ENCODE results near the gene ZNF740. TPM values are rescaled to one million over a fixed set of nuclear protein-coding genes. Genes with fewer than 3 reads are reported as not detected.

The ZNF740 gene
- total and polyA plus RNA-seq, 2 of the 8 experiments (the other 6 are each of a cell fraction or from before 2014, with no cell fraction given), result 8.2 to 40.0 TPM

DNA sequence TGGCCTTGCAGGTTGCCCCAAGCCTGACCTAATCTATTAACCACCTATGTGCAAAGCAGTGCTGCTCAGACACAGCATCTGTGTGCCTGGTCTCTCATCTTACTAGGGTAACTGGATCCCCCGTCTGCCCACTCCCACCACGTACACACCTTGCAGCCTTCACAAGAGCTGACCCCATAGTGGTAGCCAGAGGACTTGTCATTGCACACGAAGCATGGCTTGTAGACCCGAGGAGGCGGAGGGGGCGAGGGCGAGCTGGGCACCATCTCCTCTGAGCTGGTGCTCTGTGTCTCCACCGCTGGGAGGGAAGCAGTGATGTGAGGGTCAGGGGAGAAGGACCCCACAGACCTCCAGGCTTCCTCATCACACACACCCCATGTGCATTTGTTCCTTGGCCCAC lies 35.0 kb downstream of the ZNF740 start:
- no peak for DNase-seq (ENCODE audit: low read depth in 1 of 2, low spot score in 2 of 2)
- Histone ChIP-seq H3K36me3 (ENCODE audit: control insufficient read depth in 2 of 4, insufficient read depth in 4 of 4, low read length in 3 of 4) (peaks cover 20 to 42% (median 30%) of the 10 kb centered on the region in 4 experiments), H3K79me1 (ENCODE audit: low read depth, low read length) (peaks cover 17% of the 10 kb centered on the region), H2BK20ac (ENCODE audit: low read length) (peak overlapping the region; percentile 68), H2BK12ac (ENCODE audit: low read depth, low read length) (peak overlapping the region; percentile 100), H3K9me3 (ENCODE audit: insufficient read depth in 2 of 2, low read depth in 1 of 2, low read length in 1 of 2) (no peaks in the 10 kb centered on the region), H2BK15ac (ENCODE audit: low read length) (peak overlapping the region; percentile 95), H4K20me1 (replicated peaks in 1 of 2; ENCODE audit: control insufficient read depth in 1 of 2, insufficient read depth in 2 of 2, low read length in 2 of 2) (peaks cover 2 to 7% of the 10 kb centered on the region in 2 experiments), H2BK5ac (ENCODE audit: low read depth, low read length) (peak overlapping the region; percentile 98), H3K4ac (replicated peaks; ENCODE audit: insufficient read length, low read depth, low read length) (peak overlapping the region; percentile 61), H3K4me3 (ENCODE audit: extremely low read depth in 1 of 4, insufficient read depth in 2 of 4, low read depth in 3 of 4, low read length in 4 of 4) (no peak overlapping the region), H3K79me2 (ENCODE audit: control insufficient read depth in 1 of 2, insufficient read depth in 2 of 2, low read length in 2 of 2) (peaks cover 16 to 36% of the 10 kb centered on the region in 2 experiments), H3K14ac (ENCODE audit: insufficient read length) (no peak overlapping the region), H3K56ac (replicated peaks; ENCODE audit: insufficient read length, low read depth, low read length) (no peak overlapping the region), H2AK5ac (ENCODE audit: low read depth, low read length) (peak overlapping the region; percentile 95; the same call in 1 of the 2 replicates), H3K23ac (ENCODE audit: insufficient read length) (no peak overlapping the region), H3K4me1 (replicated peaks in 1 of 4; ENCODE audit: control insufficient read depth in 3 of 4, insufficient read depth in 4 of 4, low read length in 3 of 4) (peaks cover 21 to 52% (median 39%) of the 10 kb centered on the region in 4 experiments), H3K18ac (ENCODE audit: extremely low read depth, low read length) (peak overlapping the region; percentile 92; the same call in 1 of the 2 replicates), H3K27me3 (replicated peaks in 1 of 4; ENCODE audit: control insufficient read depth in 3 of 4, extremely low read depth in 1 of 4, insufficient read depth in 3 of 4, low read length in 3 of 4) (peaks cover 0 to 3% (median 0%) of the 10 kb centered on the region in 4 experiments; a peak in 1 of 7 replicates), H3K9ac (replicated peaks in 1 of 4; ENCODE audit: extremely low read depth in 1 of 4, low read depth in 3 of 4, low read length in 3 of 4) (no peak overlapping the region), H3K27ac (ENCODE audit: low read depth, low read length) (peak overlapping the region; percentile 9; the same call in 1 of the 2 replicates), H3K23me2 (ENCODE audit: low read depth, low read length) (peaks cover 20% of the 10 kb centered on the region), H3K4me2 (ENCODE audit: insufficient read depth in 1 of 2, low read depth in 2 of 2, low read length in 2 of 2) (peak overlapping the region; percentile 9 to 16; a peak in 2 of 4 replicates), H2AFZ (ENCODE audit: low read length) (no peak overlapping the region), H4K8ac (ENCODE audit: extremely low read depth, insufficient read depth, low read length) (no peak overlapping the region; the same call in 1 of the 2 replicates), H4K91ac (replicated peaks; ENCODE audit: insufficient read length, low read length) (peak overlapping the region; percentile 91), H4K5ac (ENCODE audit: insufficient read length, low read depth, low read length) (peak overlapping the region; percentile 16), H2BK120ac (replicated peaks; ENCODE audit: low read depth, low read length) (peak overlapping the region; percentile 58)
- ChIA-PET POLR2A (ENCODE audit: partially characterized antibody) (interaction anchor here (0.7 to 13.6 kb wide), 15 partner anchors 14 to 285 kb away, joined by 3 to 151 read pairs (median 5); partner anchors contain the start of genes ESPL1, MYG1, PFDN5 and RARG), CTCF (ENCODE audit: partially characterized antibody) (interaction anchor here (0.6 to 22.3 kb wide), 13 partner anchors 9 to 206 kb away, joined by 3 to 654 read pairs (median 21); partner anchors contain the start of genes AAAS, ESPL1, MYG1 and PFDN5)
- WGBS, 2 experiments (ENCODE audit: extremely low coverage in 1 of 2, insufficient coverage in 1 of 2, insufficient read length in 1 of 2, insufficient replicate concordance in 2 of 2, low coverage in 1 of 2, low lambda C conversion rate in 2 of 2, missing lambda C conversion rate in 1 of 2), result 90% methylated on average over 8 of the region's 8 CpGs; no CpG with 5 or more reads in 1 of the 2 experiments
- FAIRE-seq, result no peak
- TF ChIP-seq TAF1 (IDR thresholded peaks at IDR 0.05; ENCODE audit: low read depth, low read length) (no peak), GTF2F1 (IDR thresholded peaks at IDR 0.05; ENCODE audit: borderline replicate concordance, low read depth, low read length) (no peak), BACH1 (IDR thresholded peaks at IDR 0.05; ENCODE audit: low read length) (no peak), ASH2L (IDR thresholded peaks at IDR 0.05; ENCODE audit: low read length) (no peak), NRF1 (IDR thresholded peaks at IDR 0.05; ENCODE audit: low read depth, low read length) (no peak), POLR2AphosphoS5 (IDR thresholded peaks at IDR 0.05; ENCODE audit: low read depth, low read length) (no peak), KDM5A (IDR thresholded peaks at IDR 0.05; ENCODE audit: low read length) (no peak), TBP (IDR thresholded peaks at IDR 0.05; ENCODE audit: low read depth, low read length) (no peak), PHF8 (conservative IDR thresholded peaks at IDR 0.05; ENCODE audit: low read depth, low read length) (no peak), JUN (IDR thresholded peaks at IDR 0.05; ENCODE audit: low read depth, low read length) (no peak), HDAC6 (IDR thresholded peaks at IDR 0.05; ENCODE audit: low read depth, low read length) (no peak), CREB1 (IDR thresholded peaks at IDR 0.05) (no peak), CBX8 (IDR thresholded peaks at IDR 0.05; ENCODE audit: borderline replicate concordance, low read depth, low read length) (no peak), POLR2A (IDR thresholded peaks at IDR 0.05; ENCODE audit: control extremely low read depth in 1 of 2, low read depth in 2 of 2, low read length in 2 of 2) (no peak; a peak in 1 of 3 replicates)
- TF ChIP-seq, protein P1, sequence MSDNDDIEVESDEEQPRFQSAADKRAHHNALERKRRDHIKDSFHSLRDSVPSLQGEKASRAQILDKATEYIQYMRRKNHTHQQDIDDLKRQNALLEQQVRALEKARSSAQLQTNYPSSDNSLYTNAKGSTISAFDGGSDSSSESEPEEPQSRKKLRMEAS (IDR thresholded peaks at IDR 0.05), result no peak
